Measurements from ENCODE around the gene ZNHIT2.
A peak's percentile ranks its signal among the peaks of the same experiment; 100 is the strongest.
"Not testable (repeated sequence)": the region's sequence is repeated elsewhere in the genome, so short reads cannot be mapped to it uniquely, and the experiment has no call there.

Gene ZNHIT2

DNA sequence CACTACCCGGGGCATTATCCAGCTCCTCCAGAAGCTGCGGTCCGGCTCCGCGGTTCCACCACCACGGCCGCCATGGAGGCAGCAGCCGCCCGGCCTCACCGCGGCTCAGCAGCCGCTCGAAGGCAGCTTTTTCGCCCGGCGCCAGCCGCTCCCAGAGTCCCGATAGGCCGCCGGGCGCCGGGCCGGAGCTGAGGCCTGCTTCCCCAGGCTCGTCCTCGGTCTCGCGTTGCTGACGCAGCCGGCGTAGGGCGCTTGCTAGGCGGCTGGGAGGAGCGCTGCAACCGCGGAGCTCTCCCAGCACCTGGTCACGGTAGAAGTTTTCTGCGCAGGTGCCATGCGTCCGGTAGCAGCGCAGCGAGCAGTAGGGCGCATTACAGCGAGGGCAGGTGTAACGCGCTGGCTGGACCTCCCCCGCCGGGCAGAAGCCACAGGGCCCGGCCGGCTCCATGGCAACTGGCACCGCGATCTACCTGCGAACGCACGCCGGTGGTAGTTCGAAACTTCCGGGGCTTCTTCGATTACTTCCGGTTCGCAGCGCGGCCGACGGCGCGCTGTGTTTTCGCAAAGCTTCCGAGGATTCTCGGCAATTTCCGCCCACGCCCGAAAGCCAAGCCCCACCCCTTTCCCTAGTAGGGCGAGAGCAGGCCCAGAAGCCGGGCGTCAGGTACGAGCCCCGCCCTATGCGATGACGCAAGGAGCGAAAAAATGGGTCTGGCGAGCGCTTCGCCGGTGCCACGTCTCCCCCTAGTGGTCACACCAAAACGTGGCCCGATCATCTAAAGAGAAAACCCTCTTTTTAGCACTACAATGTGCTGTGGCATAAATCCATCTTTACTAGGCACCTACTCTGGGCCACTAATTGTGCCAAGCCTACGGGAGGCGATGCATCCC, at the start of gene ZNHIT2:
Gene ZNHIT2 (minus strand): TSS at position 496 of the 891 bp plus-strand sequence. CDS start 48 bp downstream, at position 448.
- DNase-seq (ENCODE audit: low read depth in 1 of 2, low spot score in 1 of 2), result peak; percentile 100

DNA sequence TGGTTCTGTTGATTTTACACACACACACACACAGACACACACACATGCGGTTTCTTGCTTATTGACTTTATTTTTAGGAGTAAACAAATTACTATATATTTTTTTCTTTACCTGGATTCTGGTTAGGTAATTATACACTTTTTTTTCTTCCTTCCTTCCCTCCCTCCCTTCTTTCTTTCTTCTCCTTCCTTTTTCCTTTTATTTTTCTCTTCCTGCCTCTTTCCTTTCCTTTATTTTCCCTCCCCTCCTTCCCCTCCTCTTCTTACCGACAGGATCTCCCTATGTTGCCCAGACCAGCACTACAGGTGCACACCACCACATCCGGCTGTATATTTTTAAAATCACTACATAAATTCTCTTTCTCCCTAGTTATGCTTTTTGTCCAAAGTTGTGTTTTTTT, 49.4 kb upstream of the ZNHIT2 start:
- no peak for DNase-seq (ENCODE audit: low read depth in 1 of 2, low spot score in 1 of 2)

DNA sequence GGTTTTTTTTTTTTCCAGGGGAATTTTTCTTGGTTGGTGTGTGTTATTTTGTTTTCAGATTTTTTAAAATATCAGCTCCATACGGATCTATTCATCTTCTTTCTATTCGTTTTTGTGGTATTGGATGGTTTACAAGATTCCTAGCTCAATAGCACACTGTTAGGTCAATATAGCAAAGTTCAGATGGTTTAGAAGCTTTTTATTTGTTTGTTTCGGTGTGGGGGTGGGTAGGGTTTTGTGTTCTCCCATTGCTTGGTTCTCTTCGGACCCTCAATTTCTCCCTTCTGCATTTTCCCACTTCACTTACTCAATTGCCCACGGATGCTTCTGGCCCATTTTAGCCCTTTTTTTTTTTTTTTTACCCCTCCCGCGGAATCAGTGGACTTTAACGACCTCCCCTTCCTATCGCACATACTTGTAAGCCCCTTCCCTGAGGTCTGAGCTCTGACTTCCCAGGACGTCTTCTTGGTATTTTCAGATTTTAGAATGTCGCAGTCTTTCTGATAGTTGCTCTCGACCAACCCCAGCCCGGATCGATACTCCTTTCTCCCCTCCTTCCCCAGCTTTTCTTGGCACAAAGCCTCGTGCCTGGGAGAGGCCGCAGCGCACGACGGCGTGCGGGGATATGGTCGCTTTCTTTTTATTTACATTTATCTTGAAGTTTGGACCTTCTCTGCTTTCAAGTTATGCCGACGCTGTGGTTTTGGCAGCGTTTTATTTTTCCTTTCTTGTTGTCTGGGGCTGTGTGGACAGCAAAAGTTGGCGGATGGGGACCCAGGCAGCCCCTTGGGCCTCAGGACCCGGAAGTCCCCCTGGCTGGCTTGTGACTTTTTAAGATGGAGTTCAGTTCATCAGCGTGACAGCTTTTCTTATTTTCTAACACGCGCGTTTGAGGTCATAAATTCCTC, 48.2 kb upstream of the ZNHIT2 start:
- no peak for DNase-seq (ENCODE audit: low read depth in 1 of 2, low spot score in 1 of 2)

DNA sequence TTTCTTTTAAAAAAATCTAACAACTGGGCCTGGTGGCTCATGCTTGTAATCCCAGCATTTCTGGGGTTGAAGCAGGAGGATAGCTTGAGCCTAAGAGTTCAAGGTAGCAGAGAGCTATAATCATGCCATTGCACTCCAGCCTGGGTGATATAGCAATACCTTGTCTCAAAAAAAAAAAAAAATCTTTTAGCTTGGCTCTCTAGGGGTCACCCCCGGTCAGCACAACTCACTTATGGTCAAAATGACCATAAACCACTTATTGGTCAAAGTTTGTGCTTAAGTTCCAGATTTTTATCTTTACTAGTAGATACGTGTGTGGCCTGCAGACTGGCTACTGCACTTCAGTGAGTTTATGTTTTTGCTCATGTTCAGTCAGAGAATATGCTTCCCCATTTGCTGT, 46.2 kb upstream of the ZNHIT2 start:
- no peak for DNase-seq (ENCODE audit: low read depth in 1 of 2, low spot score in 1 of 2)

DNA sequence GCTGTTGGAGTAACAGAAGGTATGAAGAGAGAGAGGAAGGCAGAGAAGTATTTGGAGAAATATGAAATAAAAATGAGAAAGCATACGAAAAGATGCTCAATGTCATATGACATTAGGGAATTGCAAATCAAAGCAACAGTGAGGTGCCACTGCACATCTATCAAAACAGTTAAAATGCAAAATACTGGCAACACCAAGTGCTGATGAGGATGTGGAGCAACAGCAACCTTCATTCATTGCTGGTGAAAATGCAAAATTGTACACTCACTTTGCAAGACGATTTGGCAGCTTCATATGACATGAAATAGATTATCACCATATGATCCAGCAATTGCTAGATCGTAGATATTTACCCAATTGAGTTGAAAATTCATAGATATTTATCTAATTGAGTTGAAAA, 43.1 kb upstream of the ZNHIT2 start:
- no peak for DNase-seq (ENCODE audit: low read depth in 1 of 2, low spot score in 1 of 2)

DNA sequence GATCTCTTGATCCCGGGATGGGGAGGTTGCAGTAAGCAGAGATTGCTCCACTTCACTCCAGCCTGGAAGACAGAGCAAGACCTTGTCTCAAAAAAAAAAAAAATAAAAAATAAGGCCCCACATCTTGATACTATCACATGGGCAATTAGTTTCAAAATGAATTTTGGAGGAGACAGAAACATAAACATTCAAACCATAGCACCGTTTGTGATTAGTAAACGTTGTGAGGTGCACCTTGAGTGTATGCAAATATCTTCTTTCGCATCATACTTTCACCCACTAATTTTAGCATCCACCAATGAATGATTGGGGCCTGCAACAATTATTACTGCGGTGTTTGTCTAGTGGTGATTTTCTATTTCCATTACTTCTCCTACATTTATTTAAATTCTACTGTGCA, 41.5 kb upstream of the ZNHIT2 start:
- DNase-seq (ENCODE audit: low read depth in 1 of 2, low spot score in 1 of 2), result no peak

DNA sequence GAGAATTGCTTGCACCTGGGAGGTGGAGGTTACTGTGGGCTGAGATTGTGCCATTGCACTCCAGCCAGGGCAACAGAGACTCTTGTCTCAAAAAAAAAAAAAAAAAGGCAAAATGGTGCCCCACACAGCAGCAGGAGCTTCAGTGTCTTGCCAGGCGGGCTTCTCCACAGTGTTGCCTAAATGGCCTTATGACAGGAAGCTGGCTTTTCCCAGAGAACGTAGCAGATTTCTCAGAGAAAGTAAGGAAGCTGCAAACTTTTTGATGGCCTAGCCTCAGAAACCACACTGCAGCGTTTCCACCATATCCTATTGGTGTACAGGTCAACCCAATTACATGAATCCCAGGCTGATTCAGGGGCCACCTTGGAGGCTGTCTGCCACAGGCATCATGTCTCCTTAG, 39.8 kb upstream of the ZNHIT2 start:
- no peak for DNase-seq (ENCODE audit: low read depth in 1 of 2, low spot score in 1 of 2)

DNA sequence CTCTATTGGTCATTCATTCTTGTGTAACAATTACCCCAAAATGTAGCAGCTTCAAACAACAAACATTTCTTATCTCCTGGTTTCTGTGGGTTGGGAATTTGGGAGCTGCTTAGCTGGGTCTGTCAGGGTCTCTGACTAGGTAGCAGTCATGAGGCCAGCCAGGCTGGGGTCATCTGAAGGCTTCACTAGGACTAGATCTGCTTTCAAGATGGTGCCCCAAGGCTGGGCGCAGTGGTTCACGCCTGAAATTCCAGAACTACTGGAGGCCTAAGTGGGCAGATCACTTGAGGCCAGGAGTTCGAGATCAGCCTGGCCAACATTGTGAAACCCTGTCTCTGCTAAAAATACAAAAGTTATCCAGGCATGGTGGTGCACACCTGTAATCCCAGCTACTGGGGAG, 39.4 kb upstream of the ZNHIT2 start:
- DNase-seq (ENCODE audit: low read depth in 1 of 2, low spot score in 1 of 2), result no peak

DNA sequence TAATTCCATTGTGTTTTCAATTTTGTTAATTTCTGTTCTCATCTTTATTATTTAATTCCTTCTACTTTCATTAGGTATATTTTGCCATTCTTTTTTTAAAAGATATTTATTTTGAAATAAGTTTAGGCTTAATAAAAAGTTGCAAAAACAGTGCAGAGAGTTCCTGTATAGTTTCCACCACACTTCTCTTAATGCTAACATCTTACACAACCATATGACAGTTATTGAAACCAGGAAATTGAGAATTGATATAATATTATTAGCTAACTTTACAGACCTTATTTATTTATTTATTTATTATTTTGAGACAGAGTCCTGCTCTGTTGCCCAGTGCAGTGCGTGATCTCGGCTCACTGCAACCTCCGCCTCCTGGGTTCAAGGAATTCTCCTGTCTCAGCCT, 38.8 kb upstream of the ZNHIT2 start:
- DNase-seq (ENCODE audit: low read depth in 1 of 2, low spot score in 1 of 2), result no peak

DNA sequence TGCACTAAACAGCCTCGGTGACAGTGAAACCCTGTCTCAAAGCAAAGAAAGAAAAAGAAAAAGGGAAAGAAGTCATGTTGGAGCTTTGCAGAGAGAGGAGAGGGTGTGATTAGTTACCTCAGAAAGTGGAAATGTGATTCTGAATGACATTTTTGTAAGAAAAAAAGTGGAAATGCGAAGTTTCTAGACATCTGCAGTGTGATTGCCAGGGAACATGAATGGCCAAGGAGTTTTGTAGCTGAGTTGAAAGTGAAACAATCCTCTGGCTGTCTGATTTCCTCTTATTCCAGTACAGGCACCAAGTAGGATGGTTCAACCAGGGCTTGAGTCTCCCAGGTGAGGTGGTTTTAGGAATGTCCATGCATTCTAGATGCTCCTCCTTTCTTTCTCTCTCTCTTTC, 34.6 kb upstream of the ZNHIT2 start:
- DNase-seq (ENCODE audit: low read depth in 1 of 2, low spot score in 1 of 2), result no peak

DNA sequence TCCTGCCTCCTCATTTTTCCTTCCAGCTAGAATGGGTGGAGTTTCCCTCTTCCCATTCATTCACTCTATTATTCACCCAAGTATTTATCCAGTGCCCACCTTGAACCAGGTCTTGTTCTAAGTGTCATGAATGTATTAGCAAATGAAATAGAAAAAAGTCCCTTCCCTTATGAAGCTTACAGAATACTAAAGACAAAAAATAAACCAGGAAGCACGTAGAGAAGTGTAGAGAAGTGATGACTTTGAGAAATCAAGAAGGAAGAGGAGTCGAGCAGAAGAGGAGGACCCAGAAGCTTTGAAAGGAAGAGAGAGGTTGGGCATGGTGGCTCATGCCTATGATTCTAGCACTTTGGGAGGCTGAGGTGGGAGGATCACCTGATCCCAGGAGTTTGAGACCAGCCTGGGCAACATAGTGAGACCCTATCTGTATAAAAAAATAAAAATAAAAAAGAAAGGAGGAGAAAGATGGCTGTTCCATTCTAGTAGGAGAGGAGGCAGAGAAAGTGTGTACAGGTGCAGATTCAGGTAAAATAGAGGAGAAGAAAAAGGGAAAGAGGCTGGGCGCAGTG, 33.9 kb upstream of the ZNHIT2 start:
- DNase-seq (ENCODE audit: low read depth in 1 of 2, low spot score in 1 of 2), result no peak

DNA sequence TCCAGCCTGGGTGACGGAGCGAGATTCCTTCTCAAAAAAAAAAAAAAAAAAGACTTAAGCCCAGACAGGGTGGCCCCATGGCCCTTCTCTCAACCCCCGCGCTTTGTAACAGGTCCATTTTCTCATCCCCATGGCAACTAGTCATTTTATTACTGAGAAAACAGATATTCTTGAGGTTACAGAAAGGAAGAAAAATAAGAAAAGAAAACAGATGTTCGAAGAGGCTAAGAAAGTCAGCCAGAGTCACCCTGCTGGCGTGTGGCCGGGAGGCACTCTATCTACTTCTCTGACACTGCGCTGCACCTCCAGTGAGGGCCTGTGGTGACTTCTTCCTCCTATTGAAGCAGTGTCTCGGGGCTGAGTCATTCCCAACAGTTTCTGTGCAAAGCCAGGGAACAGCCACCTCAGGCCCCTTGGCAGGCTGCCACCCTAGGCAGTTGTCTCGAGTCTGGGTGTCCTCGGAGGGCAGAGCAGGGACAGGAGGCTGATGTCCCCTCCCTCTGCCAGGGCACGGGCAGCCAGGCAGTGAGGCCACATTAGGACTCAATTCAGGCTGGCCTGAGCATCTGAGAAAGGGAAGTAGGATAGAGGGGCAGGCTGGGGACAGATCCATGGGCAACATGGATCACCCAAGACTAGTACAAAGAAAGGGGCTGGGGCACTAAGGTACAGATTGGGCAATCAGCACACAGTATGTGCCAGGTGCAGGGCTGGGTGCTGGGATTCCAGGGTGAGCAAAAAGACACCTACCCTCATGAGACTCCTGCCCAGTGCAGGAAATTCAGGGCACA, 33.2 kb upstream of the ZNHIT2 start:
- DNase-seq (ENCODE audit: low read depth in 1 of 2, low spot score in 1 of 2), result no peak

DNA sequence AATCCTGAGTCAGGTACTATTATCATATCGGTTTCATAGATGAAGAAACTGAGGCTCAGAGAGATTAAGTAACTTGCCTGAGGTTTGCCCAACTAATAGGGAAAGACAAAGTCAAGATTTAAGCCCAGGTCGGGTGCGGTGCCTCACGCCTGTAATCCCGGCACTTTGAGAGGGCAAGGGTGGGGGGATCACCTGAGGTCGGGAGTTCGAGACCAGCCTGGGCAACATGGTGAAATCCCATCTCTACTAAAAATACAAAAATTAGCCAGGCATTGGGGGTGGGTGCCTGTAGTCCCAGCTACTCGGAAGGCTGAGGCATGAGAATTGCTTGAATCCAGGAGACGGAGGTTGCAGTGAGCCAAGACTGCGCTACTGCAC, 32.6 kb upstream of the ZNHIT2 start:
- DNase-seq (ENCODE audit: low read depth in 1 of 2, low spot score in 1 of 2), result not testable (repeated sequence)

DNA sequence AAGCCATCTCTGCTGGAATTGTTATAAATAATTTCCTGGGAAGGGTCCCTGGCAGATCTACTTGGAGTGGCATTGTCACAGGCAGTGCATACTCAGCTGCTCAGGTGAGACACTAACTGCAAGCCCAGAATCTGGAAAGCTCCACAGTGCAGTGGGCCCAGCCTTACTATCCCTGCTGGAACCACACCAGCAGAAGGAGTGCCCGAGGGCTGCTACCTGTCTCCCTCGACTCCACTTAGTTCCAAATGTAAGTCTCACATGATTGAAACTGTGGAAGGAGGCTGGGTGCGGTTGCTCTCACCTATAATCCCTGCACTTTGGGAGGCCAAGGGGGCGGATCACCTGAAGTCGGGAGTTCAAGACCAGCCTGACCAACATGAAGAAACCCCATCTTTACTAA, 31.2 kb upstream of the ZNHIT2 start:
- DNase-seq (ENCODE audit: low read depth in 1 of 2, low spot score in 1 of 2), result no peak

DNA sequence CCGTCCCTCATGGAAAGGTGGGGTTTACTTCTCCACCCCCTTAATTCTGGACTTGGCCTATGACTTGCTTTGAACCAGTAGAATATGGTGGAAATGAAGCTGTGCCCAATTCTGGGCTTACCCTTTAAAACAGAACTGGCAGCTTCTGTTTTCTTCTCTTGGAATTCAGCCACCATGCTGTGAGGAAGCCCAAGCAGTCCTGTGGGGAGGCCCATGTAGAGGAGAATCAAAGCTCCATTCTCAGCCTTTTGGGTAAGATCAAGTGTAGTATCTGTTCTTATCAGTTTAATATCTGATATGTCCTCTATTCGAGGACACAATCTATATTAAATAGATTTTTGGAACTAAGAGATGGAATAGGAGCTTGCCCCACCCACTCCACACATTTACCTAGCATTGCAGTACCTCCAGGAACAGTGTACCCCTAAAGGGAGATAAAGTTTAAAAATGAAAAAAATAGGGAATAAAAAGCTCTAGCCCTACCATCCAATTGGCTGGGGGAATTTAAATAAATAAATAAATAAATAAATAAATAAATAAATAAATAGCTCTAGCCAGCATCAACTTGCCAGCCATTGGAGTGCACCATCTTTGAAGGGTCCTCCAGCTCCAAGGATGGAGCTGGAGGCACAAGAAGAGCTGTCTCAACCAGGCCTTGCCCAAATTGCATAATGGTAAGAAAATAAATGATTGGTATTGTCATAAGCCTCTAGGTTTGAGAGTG, 30.0 kb upstream of the ZNHIT2 start:
- DNase-seq (ENCODE audit: low read depth in 1 of 2, low spot score in 1 of 2), result no peak

DNA sequence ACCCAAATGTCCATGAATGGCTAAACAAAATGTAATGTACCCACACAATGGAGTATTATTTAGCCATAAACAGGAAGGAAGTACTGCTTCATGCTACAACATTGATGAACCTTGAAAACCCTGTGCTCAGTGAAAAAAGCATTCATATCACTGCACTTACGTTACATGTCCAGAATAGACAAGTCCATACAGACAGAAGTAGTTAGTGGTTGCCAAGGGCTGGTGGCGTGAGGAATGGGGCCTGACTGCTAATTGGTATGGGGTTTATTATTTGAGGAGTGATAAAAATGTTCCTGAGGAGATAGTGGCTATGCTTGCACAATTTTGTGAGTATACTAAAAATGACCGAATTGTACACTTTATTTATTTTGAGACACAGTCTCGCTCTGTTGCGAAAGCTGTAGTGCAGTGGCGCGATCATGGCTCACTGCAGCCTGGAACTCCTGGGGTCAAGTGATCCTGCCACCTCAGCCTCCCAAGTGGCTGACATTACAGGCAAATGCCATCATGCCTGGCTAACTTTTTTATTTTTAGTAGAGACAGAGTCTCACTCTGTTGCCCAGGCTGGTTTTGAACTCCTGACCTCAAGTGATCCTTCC, 24.5 kb upstream of the ZNHIT2 start:
- DNase-seq (ENCODE audit: low read depth in 1 of 2, low spot score in 1 of 2), result no peak

DNA sequence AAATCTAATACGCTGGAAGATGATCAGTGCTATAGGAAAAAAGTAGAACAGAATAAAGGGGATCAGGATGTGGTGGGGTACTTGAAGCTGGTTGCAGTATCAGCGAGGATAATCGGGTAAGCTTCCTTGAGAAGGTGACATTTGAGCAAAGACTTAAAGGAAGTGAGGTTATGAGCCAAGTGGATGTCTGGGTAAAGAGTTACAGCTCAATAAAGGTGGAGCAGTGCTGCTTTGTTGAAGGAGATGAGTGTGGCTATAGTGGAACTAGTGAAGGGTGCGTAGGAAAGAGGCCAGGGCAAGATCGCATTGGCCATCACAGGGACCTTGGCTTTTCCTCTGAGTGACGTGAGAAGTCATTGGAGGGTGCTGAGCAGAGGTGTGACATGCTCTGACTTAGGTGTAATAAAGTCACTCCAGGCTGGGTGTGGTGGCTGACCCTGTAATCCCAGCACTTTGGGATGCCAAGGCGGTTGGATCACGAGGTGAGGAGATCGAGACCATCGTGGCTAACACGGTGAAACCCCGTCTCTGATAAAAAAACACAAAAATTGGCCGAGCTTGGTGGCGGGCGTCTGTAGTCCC, 19.1 kb upstream of the ZNHIT2 start:
- no peak for DNase-seq (ENCODE audit: low read depth in 1 of 2, low spot score in 1 of 2)

DNA sequence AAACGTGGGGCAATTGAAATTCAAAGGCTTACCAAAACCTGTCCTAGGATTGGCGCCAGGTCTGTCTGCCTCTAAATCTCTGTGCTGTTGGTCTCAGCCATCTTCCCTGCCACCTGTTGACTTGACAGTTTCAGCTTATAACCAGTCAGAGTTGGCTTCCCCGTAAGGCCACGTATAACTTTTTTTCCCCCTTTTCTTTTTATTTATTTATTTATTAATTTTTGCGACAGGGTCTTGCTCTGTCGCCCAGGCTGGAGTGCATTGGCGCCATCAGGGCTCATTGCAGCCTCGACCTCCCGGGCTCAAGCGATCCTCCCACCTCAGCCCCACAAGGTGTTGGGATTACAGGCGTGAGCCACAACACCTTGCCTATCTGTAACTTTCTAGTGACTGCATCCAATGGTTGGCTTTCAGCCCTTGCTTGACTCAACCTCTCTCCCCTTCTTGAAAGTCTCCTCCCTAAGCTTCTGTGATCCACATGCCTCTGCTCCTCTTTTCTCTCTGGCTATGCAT, 18.2 kb upstream of the ZNHIT2 start:
- DNase-seq (ENCODE audit: low read depth in 1 of 2, low spot score in 1 of 2), result no peak

DNA sequence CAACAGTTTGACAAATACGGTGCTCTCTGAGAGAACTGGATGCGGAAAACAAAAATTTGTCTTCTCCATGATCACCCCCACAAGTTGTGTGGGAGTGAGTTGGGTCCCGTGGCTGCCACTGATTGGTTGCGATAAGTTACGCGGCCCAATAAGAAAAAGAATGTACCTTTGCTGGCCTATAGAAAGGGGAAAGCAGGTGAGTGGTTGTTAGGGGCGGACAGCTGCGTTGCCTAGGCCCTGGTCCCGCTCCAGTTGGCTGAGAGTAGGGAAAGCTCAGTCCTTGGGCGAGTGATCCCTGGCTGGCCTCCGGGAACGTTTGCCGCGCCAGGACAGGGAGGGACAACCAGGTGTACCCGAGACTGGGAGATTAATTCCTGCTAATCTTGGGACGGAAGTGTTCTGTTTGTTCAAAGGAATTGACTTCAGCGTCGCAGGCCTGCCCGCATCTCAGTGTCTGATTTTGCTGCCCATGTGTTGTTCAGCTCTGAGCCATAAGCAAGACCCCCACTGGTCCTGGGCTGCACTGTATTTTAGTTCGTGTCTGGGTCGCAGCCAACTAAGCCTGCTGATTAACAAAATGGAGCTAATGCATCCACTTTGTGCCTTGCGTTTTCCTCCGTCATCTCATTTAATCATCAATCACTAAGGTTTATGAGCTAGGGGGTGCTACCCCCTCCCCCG, 17.6 kb upstream of the ZNHIT2 start:
- peak in 1 of 2 donors; percentile 85 for DNase-seq (ENCODE audit: low read depth in 1 of 2, low spot score in 1 of 2)
